SK-N-SH (cell line): Measurements from ENCODE around the gene FAM107B. TPM values are rescaled to one million over a fixed set of nuclear protein-coding genes. Genes with fewer than 3 reads are reported as not detected.

Experiments
- CTCF ChIA-PET: fragments of 300-600, 350-600 bp; formaldehyde crosslinking; extraction: SDS; loops from one replicate; lab custom pipeline; 2021; lab: Yijun Ruan, JAX
- POLR2A ChIA-PET: fragments of 350-600 bp; sonication (Branson Sonifier 250); formaldehyde crosslinking; extraction: SDS; loops from one replicate; lab custom pipeline; 2020; ENCODE audit warnings: antibody characterized with exemption, inconsistent platforms; lab: Yijun Ruan, JAX
- DNase-seq: peaks from one replicate; pipeline ENCODE4 v3.0.0; 2012
- H2AFZ ChIP-seq: fragments of 200-600 bp; sonication (generic); 2 replicates; pipeline ENCODE4 v1.8.1; 2016; ENCODE audit warnings: antibody characterized with exemption, mild to moderate bottlenecking, low read depth
- H3F3A ChIP-seq: fragments of 200-600 bp; sonication (generic); replicated peaks from 2 replicates; pipeline ENCODE3; 2016; ENCODE audit warnings: antibody characterized with exemption, mild to moderate bottlenecking; ENCODE audit not compliant: insufficient read depth
- H3K27ac ChIP-seq, 2 experiments: fragments of 200-500 bp in 1 of 2; fragments of 200-600 bp in 1 of 2; sonication (Bioruptor generic) in 1 of 2; sonication (generic), shearing (Covaris generic) in 1 of 2; 2 replicates each; pipeline versions ENCODE4 v1.5.1 to v1.6.1; 2014 to 2016; ENCODE audit warnings: low read depth in 2 of 2, inconsistent platforms in 1 of 2, low read length in 1 of 2, mild to moderate bottlenecking in 1 of 2, mixed read lengths in 1 of 2
- H3K27me3 ChIP-seq: fragments of 200-600 bp; sonication (generic), shearing (Covaris generic); 2 replicates; pipeline ENCODE4 v1.6.1; 2016; ENCODE audit warnings: mixed run types; ENCODE audit not compliant: insufficient read depth
- H3K36me3 ChIP-seq, 2 experiments: fragments of 200-500 bp in 1 of 2; fragments of 200-600 bp in 1 of 2; sonication (Bioruptor generic) in 1 of 2; sonication (generic) in 1 of 2; replicated peaks in 1 of 2; 2 replicates each; pipeline versions ENCODE3 to v1.5.1; 2014 to 2016; ENCODE audit warnings: low read length in 1 of 2, mild to moderate bottlenecking in 1 of 2; ENCODE audit not compliant: insufficient read depth in 2 of 2, control insufficient read depth in 1 of 2
- H3K4me1 ChIP-seq, 2 experiments: fragments of 200-500 bp in 1 of 2; fragments of 200-600 bp in 1 of 2; sonication (Bioruptor generic) in 1 of 2; sonication (generic), shearing (Covaris generic) in 1 of 2; 2 replicates each; pipeline versions ENCODE4 v1.5.1 to v1.6.1; 2014 to 2016; ENCODE audit warnings: low read depth in 1 of 2, low read length in 1 of 2, mixed run types in 1 of 2; ENCODE audit not compliant: insufficient read depth in 2 of 2, control insufficient read depth in 1 of 2
- H3K4me2 ChIP-seq: fragments of 200-600 bp; sonication (generic), shearing (Covaris generic); 2 replicates; pipeline ENCODE4 v1.6.1; 2017; ENCODE audit warnings: mixed run types
- H3K4me3 ChIP-seq, 2 experiments: fragments of 200-500 bp in 1 of 2; fragments of 200-600 bp in 1 of 2; sonication (Bioruptor generic) in 1 of 2; sonication (generic), shearing (Covaris generic) in 1 of 2; 2 replicates each; pipeline versions ENCODE4 v1.5.1 to v1.8.1; 2014 to 2016; ENCODE audit warnings: low read depth in 2 of 2, inconsistent platforms in 1 of 2, low read length in 1 of 2, mild to moderate bottlenecking in 1 of 2, mixed read lengths in 1 of 2, moderate library complexity in 1 of 2
- H3K79me2 ChIP-seq: fragments of 200-600 bp; sonication (generic); 2 replicates; pipeline ENCODE4 v1.8.1; 2017; ENCODE audit warnings: mild to moderate bottlenecking; ENCODE audit not compliant: insufficient read depth
- H3K9ac ChIP-seq: fragments of 200-600 bp; sonication (generic); 2 replicates; pipeline ENCODE4 v1.6.1; 2017; ENCODE audit warnings: mixed run types
- H3K9me2 ChIP-seq: fragments of 200-600 bp; sonication (generic); 2 replicates; pipeline ENCODE4 v1.6.1; 2017; ENCODE audit warnings: mixed run types
- H3K9me3 ChIP-seq: fragments of 200-600 bp; sonication (generic); 2 replicates; pipeline ENCODE4 v1.6.1; 2017; ENCODE audit warnings: mixed run types, mild to moderate bottlenecking, moderate library complexity
- H4K20me1 ChIP-seq: fragments of 200-600 bp; sonication (generic); 2 replicates; pipeline ENCODE4 v1.6.1; 2017; ENCODE audit warnings: mild to moderate bottlenecking, mixed run types; ENCODE audit not compliant: insufficient read depth
- ELF1 ChIP-seq: IDR thresholded peaks from 2 replicates; pipeline ENCODE4 v1.4.0; 2012
- EZH2phosphoT487 ChIP-seq: fragments of 200-600 bp; sonication (generic); IDR thresholded peaks from 2 replicates; pipeline ENCODE4 v1.6.1; 2017; ENCODE audit warnings: low read depth, mixed run types, mild to moderate bottlenecking, antibody characterized with exemption, moderate library complexity, borderline replicate concordance
- FOXJ3 ChIP-seq: sonication (generic); formaldehyde crosslinking; IDR thresholded peaks from 2 replicates; pipeline ENCODE4 v1.5.1; 2020; ENCODE audit warnings: mild to moderate bottlenecking, missing genetic modification reagents
- GABPA ChIP-seq: IDR thresholded peaks from 2 replicates; pipeline ENCODE4 v1.4.0; 2012; ENCODE audit warnings: low read depth, mild to moderate bottlenecking
- GATA2 ChIP-seq: sonication (generic); formaldehyde crosslinking; IDR thresholded peaks from 2 replicates; pipeline ENCODE4 v1.5.0; 2020; ENCODE audit warnings: mild to moderate bottlenecking, missing genetic modification reagents
- MEF2A ChIP-seq: IDR thresholded peaks from 2 replicates; pipeline ENCODE4 v1.4.0; 2012; ENCODE audit warnings: low read depth, borderline replicate concordance
- RCOR1 ChIP-seq: fragments of 150-350 bp; IDR thresholded peaks from 2 replicates; pipeline ENCODE4 v1.6.1; 2017; ENCODE audit warnings: antibody characterized with exemption, low read length
- RFX5 ChIP-seq: IDR thresholded peaks from 2 replicates; pipeline ENCODE4 v1.6.1; 2012; ENCODE audit warnings: mild to moderate bottlenecking, improper control_type of control experiment, low read length
- TAF1 ChIP-seq: IDR thresholded peaks from 2 replicates; pipeline ENCODE4 v1.6.1; 2012; ENCODE audit warnings: low read depth, mild to moderate bottlenecking, low read length, moderate library complexity, borderline replicate concordance
- YY1 ChIP-seq: IDR thresholded peaks from 2 replicates; pipeline ENCODE4 v1.4.0; 2012; ENCODE audit warnings: low read depth, mild to moderate bottlenecking
- WGBS: methylation state at CpG from one replicate; pipeline ENCODE4 v1.1.6; 2017; ENCODE audit warnings: low lambda C conversion rate; 5-methylcytosine and 5-hydroxymethylcytosine counted together
- polyA plus RNA-seq, 3 experiments: library from polyadenylated mRNA; depleted of rRNA; stranded (reverse); fragments of >200 nt; gene quantifications; 2 replicates each; pipeline ENCODE4 v1.2.3, GENCODE V29; 2012
- TF ChIP-seq, protein P1 (sequence below): IDR thresholded peaks from 2 replicates; pipeline ENCODE4 v1.6.1; 2012; ENCODE audit warnings: mild to moderate bottlenecking, low read depth, low read length, moderate library complexity
- TF ChIP-seq, protein P2 (sequence below): IDR thresholded peaks from 2 replicates; pipeline ENCODE4 v1.4.0; 2012; ENCODE audit warnings: low read depth, borderline replicate concordance

FAM107B gene
- polyA plus RNA-seq, 1 of the 3 experiments (the other 2 are of a cell fraction), result 1.0 TPM

DNA sequence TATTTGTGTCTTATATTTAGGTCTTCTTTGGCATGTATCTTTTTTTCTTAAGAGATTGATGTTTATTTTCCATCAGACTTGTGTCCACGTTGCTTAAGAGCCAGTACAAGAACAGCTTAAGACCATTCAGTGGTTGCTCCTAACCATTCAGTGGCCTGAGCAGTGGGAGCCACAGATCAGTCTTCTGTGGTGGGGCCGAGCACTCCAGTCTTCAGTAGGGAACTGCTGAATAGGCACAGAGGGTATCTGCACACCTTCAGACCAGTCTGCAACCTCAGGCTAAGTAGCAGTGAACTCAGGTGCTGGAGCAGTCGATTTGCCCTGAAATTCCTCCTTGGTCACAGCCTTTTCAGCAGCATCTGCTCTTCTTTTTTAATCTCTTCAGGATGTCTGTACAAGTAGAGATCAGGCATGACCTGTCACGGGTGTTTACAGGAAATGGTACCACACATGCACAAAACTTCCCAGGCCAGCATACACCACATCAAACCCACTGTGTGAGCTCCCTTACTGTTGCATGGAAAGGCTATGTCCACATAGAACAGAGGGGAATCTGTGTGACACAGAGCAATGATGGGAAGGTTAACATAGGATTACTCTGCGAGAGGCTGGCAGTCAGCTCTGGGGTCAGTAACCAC is 51.5 kb downstream of the FAM107B start:
- no peak overlapping the region for H3K4me2 ChIP-seq
- no peak overlapping the region for H3K9ac ChIP-seq
- H4K20me1 ChIP-seq, result no peaks in the 10 kb centered on the region
- H3K4me3 ChIP-seq, result no peak overlapping the region
- no peaks in the 10 kb centered on the region for H3K27me3 ChIP-seq
- H3K36me3 ChIP-seq, result no peaks in the 10 kb centered on the region
- H3K79me2 ChIP-seq, result no peaks in the 10 kb centered on the region
- no peak for DNase-seq
- no peaks in the 10 kb centered on the region for H3K9me3 ChIP-seq
- H3K4me1 ChIP-seq, result no peaks in the 10 kb centered on the region
- CTCF ChIA-PET, result no interaction called here
- TF ChIP-seq GABPA (no peak), RCOR1 (no peak), GATA2 (CRISPR knock-in tag) (no peak), EZH2phosphoT487 (no peak), TAF1 (no peak), ELF1 (no peak)
- TF ChIP-seq, protein P1, sequence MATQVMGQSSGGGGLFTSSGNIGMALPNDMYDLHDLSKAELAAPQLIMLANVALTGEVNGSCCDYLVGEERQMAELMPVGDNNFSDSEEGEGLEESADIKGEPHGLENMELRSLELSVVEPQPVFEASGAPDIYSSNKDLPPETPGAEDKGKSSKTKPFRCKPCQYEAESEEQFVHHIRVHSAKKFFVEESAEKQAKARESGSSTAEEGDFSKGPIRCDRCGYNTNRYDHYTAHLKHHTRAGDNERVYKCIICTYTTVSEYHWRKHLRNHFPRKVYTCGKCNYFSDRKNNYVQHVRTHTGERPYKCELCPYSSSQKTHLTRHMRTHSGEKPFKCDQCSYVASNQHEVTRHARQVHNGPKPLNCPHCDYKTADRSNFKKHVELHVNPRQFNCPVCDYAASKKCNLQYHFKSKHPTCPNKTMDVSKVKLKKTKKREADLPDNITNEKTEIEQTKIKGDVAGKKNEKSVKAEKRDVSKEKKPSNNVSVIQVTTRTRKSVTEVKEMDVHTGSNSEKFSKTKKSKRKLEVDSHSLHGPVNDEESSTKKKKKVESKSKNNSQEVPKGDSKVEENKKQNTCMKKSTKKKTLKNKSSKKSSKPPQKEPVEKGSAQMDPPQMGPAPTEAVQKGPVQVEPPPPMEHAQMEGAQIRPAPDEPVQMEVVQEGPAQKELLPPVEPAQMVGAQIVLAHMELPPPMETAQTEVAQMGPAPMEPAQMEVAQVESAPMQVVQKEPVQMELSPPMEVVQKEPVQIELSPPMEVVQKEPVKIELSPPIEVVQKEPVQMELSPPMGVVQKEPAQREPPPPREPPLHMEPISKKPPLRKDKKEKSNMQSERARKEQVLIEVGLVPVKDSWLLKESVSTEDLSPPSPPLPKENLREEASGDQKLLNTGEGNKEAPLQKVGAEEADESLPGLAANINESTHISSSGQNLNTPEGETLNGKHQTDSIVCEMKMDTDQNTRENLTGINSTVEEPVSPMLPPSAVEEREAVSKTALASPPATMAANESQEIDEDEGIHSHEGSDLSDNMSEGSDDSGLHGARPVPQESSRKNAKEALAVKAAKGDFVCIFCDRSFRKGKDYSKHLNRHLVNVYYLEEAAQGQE, result no peak
- no peaks in the 10 kb centered on the region for H3K9me2 ChIP-seq
- H3K27ac ChIP-seq, result no peak overlapping the region
- no peaks in the 10 kb centered on the region for H3F3A ChIP-seq
- POLR2A ChIA-PET, result no interaction called here
- H2AFZ ChIP-seq, result no peak overlapping the region
- 34% methylated on average over 5 of the region's 5 CpGs for WGBS

DNA sequence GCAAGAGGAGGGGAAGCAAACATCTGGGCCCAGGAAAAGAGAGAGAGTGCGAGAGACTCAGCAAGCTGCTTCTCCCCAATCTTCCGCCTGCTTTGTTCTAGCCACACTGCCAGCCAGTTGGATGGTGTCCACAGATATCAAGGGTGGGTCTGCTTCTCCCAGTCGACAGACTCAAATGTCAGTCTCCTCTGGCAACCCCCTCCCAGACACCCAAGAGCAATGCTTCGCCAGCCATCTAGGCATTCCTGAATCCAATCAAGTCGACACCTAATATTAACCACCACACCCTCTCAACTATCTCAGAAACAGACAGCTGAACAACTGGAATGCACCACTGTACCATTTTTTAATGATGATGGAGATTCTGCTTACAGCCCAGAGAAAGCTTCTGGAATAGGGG is 57.1 kb downstream of the FAM107B start:
- Histone ChIP-seq H4K20me1 (no peaks in the 10 kb centered on the region), H3K27ac (no peak overlapping the region), H3K9ac (no peak overlapping the region), H3K4me3 (no peak overlapping the region), H3K4me1 (peaks cover 0 to 3% of the 10 kb centered on the region in 2 experiments; a peak in 1 of 4 replicates), H3K79me2 (no peaks in the 10 kb centered on the region), H3K36me3 (no peaks in the 10 kb centered on the region), H3K4me2 (no peak overlapping the region), H2AFZ (no peak overlapping the region), H3K9me3 (no peaks in the 10 kb centered on the region), H3K9me2 (no peaks in the 10 kb centered on the region), H3K27me3 (no peaks in the 10 kb centered on the region), H3F3A (no peaks in the 10 kb centered on the region)
- ChIA-PET CTCF (interaction anchor here (0.7 kb wide), 1 partner anchor 46 kb away, joined by 3 read pairs; no protein-coding TSS in a partner anchor), POLR2A (no interaction called here)
- 68% methylated on average over 5 of the region's 5 CpGs for WGBS
- DNase-seq, result no peak
- no peak for TF ChIP-seq RFX5
- TF ChIP-seq RCOR1, result no peak
- TF ChIP-seq YY1, result no peak
- TF ChIP-seq FOXJ3, result no peak
- TF ChIP-seq MEF2A, result no peak
- no peak for TF ChIP-seq ELF1
- TF ChIP-seq, protein P2, sequence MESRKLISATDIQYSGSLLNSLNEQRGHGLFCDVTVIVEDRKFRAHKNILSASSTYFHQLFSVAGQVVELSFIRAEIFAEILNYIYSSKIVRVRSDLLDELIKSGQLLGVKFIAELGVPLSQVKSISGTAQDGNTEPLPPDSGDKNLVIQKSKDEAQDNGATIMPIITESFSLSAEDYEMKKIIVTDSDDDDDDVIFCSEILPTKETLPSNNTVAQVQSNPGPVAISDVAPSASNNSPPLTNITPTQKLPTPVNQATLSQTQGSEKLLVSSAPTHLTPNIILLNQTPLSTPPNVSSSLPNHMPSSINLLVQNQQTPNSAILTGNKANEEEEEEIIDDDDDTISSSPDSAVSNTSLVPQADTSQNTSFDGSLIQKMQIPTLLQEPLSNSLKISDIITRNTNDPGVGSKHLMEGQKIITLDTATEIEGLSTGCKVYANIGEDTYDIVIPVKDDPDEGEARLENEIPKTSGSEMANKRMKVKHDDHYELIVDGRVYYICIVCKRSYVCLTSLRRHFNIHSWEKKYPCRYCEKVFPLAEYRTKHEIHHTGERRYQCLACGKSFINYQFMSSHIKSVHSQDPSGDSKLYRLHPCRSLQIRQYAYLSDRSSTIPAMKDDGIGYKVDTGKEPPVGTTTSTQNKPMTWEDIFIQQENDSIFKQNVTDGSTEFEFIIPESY, result no peak
- TF ChIP-seq GABPA, result no peak
